ENCODE measurements around the gene MRPL52.

GRCh38 chr14:22837114-22837749, 7.5 kb downstream of the MRPL52 start:
- no peak for TF ChIP-seq CCAR2 (optimal IDR thresholded peaks at IDR 0.05; ENCODE audit: low read depth, low read length)
- no peak for TF ChIP-seq EP300 (IDR thresholded peaks at IDR 0.05; ENCODE audit: low read depth in 2 of 2, low read length in 2 of 2)
- no peak; the same call in 1 of the 2 replicates for TF ChIP-seq EP300 (CRISPR knock-in tag; IDR thresholded peaks at IDR 0.05; ENCODE audit: borderline replicate concordance)

All from HepG2 (cell line).